Epidermal melanocyte (primary cell): ENCODE results near the gene DMGDH.

Experiments used
- DNase-seq: peaks from one replicate; pipeline ENCODE4 v3.0.0; 2011; ENCODE audit warnings: low spot score; ENCODE audit not compliant: insufficient read length

DMGDH gene

DNA sequence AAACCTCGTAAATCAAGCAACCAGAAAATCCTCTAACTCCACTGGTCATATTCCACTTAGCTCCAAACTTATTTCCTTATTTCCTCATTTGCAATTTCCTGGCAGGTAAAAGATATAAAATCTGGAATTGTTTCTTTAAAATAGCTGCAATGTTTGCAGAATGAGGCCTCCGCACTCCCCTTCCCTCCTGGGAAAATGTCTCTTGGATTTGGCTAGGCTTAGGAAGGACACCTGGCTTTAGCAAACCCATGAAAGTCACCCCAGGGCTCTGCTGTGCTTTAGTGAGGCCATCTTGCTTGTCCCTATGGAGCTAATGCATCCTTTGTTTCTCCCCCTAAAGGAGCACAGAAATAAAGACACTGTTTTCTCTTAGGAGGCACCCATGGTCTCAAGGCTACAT, 94.9 kb downstream of the DMGDH start:
- DNase-seq, result no peak

DNA sequence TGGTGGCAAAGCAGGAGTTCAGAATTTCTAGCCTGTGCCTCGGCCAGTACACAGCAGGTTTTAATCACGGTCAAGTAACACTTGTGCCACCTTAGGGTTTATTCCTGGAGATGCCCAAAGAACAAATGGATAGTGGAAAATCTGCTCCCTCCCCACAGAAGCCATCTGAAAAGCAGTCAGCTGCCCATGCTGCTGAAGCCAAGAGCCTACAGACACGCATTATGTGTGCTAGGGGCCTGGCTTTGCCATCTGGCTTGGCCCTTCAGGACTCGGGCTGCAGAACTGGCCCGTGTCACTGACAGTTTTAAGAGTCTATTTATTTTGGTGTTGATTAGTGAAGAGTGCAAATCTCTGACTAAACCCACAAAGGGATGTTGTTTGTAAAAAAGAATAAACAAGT, 95.5 kb downstream of the DMGDH start:
- no peak for DNase-seq

DNA sequence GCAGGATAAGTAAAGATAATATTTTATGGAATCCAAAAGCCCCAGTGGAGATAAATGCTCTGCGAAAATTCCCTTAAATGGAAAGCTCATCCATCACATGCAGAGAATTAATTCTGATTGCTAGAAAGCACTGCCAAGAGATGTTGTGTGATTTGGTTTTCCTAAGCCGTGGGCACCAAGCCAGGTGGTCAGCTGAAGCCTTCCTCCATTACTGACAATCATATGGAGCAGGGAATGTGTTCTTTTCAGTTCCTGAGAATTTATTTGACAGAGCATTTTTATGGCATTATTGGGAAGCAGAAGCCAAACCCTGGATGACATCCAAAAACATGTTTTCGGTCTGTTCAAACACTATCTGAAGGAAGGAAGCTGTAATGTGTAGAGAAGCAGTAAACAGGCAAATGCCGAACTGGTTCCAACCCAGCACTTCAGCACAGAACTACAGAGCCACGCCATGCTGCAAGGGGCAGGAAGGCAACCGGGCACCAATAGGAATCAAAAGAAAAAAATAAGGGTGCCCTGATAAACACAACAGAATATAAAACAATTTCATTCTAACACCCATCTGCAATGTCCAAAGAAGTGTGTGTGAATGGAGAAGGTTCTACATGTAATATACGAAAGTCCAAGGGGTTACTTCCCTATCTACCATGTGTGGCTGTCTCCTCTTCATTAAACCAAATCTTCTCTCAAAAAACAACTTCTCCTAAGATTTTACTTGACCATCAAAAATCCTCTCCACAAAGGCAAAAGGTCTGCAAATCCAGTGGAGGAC, 96.6 kb downstream of the DMGDH start:
- peak; percentile 34 for DNase-seq

DNA sequence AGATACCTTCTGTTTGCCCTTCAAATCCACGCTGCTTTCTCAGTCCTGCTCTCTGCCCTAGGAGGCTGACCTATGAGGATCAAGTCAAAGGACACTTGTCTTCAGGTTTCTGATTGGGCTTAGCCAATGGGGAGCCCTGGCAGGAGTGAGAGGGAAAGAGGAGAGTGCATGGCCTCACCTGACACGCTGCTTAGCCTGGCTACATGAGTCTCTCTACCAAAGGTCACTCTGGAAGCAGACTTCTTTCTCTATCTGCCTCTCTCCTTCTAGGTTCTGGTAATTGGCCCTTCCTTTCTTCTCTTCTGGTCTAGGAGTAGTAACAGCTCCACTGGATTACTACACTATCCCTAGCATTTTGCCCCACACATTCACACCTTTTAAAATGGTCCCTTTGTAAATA, 97.5 kb downstream of the DMGDH start:
- no peak for DNase-seq

DNA sequence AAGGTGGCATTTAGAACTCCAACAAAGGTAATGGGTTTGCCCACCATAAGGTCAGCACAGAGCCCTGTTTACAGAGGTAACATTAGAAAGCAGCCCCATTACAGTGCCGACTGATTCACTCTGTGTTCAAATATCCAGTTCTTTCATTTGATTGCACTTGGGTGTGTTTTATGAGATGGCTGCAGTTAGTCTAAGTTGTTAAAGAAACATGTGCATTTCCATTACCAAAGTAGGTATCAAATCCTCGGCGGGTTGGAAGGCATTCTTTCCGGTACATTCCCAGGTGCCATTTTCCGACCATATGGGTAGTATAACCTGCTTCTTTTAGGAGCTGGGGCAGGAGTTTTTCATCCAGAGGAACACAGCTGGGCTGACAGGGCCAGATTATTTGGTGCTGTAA, 100.7 kb downstream of the DMGDH start:
- no peak for DNase-seq

DNA sequence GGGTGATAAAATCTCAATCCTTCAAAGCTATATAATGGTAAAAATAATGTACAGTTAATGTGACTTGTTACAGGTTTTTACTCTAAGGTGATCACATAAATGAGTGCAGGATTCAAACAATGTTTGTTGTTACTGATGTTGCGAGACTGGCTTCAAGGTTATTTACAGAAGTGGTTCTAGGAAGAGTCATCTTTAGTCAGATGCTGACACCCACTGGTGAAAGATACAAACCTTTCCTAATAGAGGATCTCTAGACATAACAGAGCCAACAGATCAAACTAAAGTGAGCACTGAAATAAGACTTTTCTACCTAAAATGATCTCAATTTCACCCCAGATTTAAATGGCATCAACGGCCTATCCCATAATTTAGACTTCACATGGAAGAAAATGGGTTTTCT, 104.6 kb downstream of the DMGDH start:
- DNase-seq, result no peak

DNA sequence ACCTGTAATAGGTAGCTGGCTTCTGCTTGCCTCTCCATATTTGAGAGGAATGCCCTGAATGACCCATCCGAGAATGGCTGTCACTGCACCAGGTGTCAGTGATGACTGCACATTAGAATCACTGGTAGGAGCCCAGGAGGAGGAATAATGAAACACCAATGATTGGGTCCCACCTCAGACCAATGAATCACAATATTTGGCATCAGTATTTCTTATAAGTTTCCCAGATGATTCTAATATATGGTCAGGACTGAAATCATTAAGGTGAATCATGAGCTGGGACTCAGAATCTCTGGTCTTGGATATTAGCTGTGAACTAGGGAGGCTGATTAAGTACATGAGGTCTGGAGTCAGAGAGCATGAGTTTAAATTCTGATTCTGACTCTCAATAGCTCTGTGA, 107.7 kb downstream of the DMGDH start:
- no peak for DNase-seq

DNA sequence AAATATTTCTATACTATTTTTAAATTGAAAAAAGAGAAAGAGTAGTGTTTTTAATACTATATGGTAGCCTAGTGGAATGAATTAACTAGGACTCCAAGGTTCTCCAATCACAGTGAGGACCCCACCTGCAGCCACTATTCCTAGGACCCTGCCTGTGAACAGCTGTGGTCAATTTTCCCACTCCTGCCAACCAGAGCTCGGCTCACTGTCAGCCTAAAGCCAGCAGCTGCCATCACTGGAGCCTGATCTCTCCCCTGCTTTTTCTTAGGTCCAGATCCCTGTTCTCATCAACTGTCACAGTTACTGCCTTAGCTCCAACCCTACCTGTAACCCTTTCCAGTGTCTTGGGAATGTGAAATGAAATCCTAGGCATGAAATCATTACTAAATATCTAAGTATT, 109.7 kb downstream of the DMGDH start:
- no peak for DNase-seq

DNA sequence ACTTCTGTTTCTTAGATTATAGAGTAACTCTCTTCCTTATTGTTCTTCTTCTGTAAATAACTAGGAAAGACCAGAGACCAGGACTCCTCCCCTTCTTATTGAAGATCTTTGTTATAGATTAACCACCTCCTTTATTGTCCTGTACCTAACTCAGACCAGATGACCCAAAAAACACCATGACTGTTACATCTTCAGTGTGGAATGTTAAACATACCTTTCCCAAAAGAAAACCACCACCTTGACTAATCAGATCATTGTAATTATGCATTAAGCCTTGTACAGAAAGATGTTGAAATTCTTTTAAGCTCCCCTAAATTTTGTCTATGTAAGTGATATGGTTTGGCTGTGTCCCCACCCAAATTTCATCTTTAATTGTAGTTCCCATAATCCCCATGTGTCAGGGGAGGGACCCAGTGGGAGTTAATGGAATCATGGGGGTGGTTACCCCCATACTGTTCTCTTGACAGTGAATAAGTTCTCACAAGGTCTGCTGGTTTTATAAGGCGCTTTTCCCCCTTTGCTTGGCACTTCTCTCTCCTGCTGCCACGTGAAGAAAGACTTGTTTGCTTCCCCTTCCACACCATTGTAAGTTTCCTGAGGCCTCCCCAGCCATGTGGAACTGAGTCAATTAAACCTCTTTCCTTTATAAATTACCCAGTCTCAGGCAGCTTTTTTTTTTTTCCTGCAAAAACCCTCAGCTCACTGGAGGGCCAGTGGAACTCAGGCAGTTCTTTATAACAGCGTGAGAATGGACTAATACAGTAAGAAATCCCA, 110.6 kb downstream of the DMGDH start:
- DNase-seq, result no peak

DNA sequence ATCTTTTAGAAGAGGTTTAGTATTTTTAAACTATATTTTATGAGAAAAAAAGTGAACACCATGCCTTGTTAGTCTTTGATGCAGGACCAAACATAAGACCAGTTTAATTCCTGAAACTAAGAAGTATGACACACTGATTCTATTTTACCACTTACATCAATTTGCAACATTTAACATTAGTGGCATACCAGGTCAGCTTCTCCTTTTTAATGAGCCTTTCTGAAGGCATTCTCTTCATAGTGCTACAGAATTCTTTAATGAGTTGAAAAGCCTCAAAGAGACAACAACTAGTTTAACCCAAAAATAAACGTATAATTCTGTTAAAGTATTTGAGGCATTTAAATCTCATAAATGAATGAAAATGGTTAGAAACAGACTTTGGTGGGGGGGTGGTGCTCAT, 112.6 kb downstream of the DMGDH start:
- DNase-seq, result no peak

DNA sequence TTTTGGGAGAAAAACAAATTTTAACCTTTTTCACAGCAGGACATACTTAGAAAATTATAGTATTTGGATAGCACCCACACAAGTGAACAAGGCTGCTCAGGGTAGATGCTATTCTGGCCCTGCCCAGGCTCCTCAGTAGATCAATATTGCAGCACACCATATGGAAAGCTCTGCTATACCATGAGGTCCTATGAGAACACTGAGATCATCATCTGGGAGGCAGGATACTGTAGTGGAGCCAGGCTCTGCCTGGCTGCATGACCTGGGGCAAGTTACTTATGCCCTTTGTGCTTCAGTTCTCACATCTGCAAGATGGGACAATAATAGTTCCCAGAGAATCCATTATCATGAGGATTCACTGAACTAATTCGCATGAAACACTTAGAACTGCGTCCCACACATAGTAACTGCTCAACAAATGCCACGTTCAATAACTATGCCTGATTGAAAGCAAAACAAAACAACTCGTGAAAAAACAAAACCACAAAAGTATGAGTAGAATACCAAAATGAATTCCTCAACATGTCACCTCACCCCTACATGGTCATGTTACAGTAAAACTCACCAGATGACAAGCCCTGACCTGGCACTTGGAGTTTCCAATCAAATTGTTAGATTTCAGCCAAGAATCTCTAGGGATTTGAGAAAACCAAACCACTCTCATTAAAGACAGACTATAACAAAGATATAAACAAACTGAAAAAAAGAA, 116.2 kb downstream of the DMGDH start:
- DNase-seq, result no peak
